ENCODE measurements around the gene DNAH9.

The DNAH9 gene

DNA sequence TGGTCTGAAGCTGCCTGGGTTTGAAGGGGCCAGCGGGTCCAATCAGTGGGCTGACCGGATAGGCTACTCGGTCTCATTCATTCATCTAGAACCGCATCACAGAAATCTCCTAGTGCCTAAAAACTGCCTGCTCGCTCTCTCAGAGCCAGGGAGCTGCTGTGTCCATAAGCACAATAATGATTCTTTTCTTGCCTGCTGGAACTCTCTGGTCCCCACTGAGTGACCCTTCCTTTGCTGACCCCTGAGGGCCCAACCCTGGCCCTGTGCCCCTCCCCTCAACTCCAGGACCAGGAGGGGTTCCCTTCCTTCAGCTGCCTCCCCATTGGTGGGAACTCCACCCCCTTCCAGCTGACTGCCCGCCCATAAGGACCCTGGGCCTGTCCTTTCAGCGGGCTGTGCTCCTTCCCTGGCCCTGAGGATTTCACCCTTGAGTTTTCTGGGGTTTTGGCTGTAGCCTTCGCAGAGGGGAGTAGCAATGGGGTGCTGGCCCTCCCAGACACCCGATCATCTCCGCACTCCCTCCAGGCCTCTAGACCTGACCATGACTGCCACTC is 39.5 kb upstream of the DNAH9 start:
- Histone ChIP-seq H3K9ac (ENCODE audit: low read length in 5 of 5) (no peak overlapping the region), H3K27me3 (ENCODE audit: control insufficient read depth in 5 of 5, insufficient read depth in 4 of 5, low read length in 5 of 5) (no peaks in the 10 kb centered on the region), H3K4me3 (ENCODE audit: low read depth in 1 of 5, low read length in 5 of 5) (no peak overlapping the region), H3K27ac (ENCODE audit: low read depth, low read length) (no peak overlapping the region), H3K4me1 (ENCODE audit: control insufficient read depth in 5 of 5, insufficient read depth in 5 of 5, low read length in 5 of 5) (peaks cover 0 to 12% (median 0%) of the 10 kb centered on the region in 5 donors), H3K9me3 (ENCODE audit: control insufficient read depth in 5 of 5, low read length in 5 of 5) (no peaks in the 10 kb centered on the region), H3K36me3 (ENCODE audit: control insufficient read depth in 5 of 5, insufficient read depth in 5 of 5, low read length in 5 of 5) (no peaks in the 10 kb centered on the region)

DNA sequence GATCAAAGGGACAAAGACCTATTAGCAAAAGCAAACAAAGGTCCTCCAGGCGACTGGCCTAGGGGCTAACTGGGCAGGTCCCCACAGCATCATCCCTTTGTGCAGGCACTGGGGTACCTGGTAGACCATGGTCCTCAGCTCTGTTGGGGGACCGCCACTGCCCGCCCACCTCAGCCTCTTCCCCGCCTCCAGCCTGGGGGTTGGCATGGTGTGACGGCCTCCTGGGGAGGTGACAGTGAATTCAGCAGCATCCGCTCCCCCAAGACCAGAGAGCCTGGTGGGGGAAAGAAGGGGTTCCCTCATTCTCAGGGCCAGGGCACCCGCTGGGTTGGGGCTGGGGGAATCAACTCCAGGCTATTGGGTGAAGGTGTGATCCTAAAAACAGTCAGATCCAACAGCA is 38.7 kb upstream of the DNAH9 start:
- H3K4me1 ChIP-seq (ENCODE audit: control insufficient read depth in 5 of 5, insufficient read depth in 5 of 5, low read length in 5 of 5) = peaks cover 0 to 20% (median 2%) of the 10 kb centered on the region in 5 donors
- no peak overlapping the region for H3K4me3 ChIP-seq (ENCODE audit: low read depth in 1 of 5, low read length in 5 of 5)
- no peaks in the 10 kb centered on the region for H3K36me3 ChIP-seq (ENCODE audit: control insufficient read depth in 5 of 5, insufficient read depth in 5 of 5, low read length in 5 of 5)
- no peaks in the 10 kb centered on the region for H3K9me3 ChIP-seq (ENCODE audit: control insufficient read depth in 5 of 5, low read length in 5 of 5)
- H3K27ac ChIP-seq (ENCODE audit: low read depth, low read length) = no peak overlapping the region
- H3K9ac ChIP-seq (ENCODE audit: low read length in 5 of 5) = no peak overlapping the region
- H3K27me3 ChIP-seq (ENCODE audit: control insufficient read depth in 5 of 5, insufficient read depth in 4 of 5, low read length in 5 of 5) = no peaks in the 10 kb centered on the region

DNA sequence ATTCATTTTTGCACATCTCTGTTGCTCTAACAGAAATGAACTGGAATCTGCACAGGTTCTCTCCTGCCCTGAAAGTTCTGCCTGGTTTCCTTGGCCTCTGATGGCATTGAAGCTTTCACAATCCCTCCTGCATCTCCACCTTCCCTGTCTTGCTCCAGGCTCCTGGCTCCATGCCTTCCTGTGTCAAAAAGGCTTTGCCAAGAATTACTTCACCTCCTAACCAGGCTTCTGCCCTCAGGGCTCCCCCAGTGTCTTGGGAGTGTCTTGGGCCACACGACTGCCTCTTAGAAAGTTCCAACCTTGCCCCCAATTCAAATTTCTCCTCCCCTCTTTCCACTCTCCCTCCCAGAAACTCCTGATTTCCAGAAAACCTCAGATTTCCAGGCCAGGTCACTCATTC is 37.0 kb upstream of the DNAH9 start:
- H3K4me3 ChIP-seq (ENCODE audit: low read depth in 1 of 5, low read length in 5 of 5) = peak overlapping the region in 1 of 5 donors; percentile 8
- H3K4me1 ChIP-seq (ENCODE audit: control insufficient read depth in 5 of 5, insufficient read depth in 5 of 5, low read length in 5 of 5) = peaks cover 0 to 25% (median 6%) of the 10 kb centered on the region in 5 donors
- H3K27ac ChIP-seq (ENCODE audit: low read depth, low read length) = no peak overlapping the region
- H3K36me3 ChIP-seq (ENCODE audit: control insufficient read depth in 5 of 5, insufficient read depth in 5 of 5, low read length in 5 of 5) = no peaks in the 10 kb centered on the region
- no peak overlapping the region for H3K9ac ChIP-seq (ENCODE audit: low read length in 5 of 5)
- no peaks in the 10 kb centered on the region for H3K9me3 ChIP-seq (ENCODE audit: control insufficient read depth in 5 of 5, low read length in 5 of 5)
- no peaks in the 10 kb centered on the region for H3K27me3 ChIP-seq (ENCODE audit: control insufficient read depth in 5 of 5, insufficient read depth in 4 of 5, low read length in 5 of 5)

- H3K9me3 ChIP-seq (ENCODE audit: control insufficient read depth in 5 of 5, low read length in 5 of 5) = no peaks in the 10 kb centered on the region
- no peak overlapping the region for H3K27ac ChIP-seq (ENCODE audit: low read depth, low read length)
- peaks cover 0 to 25% (median 6%) of the 10 kb centered on the region in 5 donors for H3K4me1 ChIP-seq (ENCODE audit: control insufficient read depth in 5 of 5, insufficient read depth in 5 of 5, low read length in 5 of 5)
- H3K36me3 ChIP-seq (ENCODE audit: control insufficient read depth in 5 of 5, insufficient read depth in 5 of 5, low read length in 5 of 5) = no peaks in the 10 kb centered on the region
- no peak overlapping the region for H3K4me3 ChIP-seq (ENCODE audit: low read depth in 1 of 5, low read length in 5 of 5)
- no peak overlapping the region for H3K9ac ChIP-seq (ENCODE audit: low read length in 5 of 5)
- H3K27me3 ChIP-seq (ENCODE audit: control insufficient read depth in 5 of 5, insufficient read depth in 4 of 5, low read length in 5 of 5) = no peaks in the 10 kb centered on the region
Measured at GRCh38 chr17:11561702-11562101, 36.6 kb upstream of the DNAH9 start.

DNA sequence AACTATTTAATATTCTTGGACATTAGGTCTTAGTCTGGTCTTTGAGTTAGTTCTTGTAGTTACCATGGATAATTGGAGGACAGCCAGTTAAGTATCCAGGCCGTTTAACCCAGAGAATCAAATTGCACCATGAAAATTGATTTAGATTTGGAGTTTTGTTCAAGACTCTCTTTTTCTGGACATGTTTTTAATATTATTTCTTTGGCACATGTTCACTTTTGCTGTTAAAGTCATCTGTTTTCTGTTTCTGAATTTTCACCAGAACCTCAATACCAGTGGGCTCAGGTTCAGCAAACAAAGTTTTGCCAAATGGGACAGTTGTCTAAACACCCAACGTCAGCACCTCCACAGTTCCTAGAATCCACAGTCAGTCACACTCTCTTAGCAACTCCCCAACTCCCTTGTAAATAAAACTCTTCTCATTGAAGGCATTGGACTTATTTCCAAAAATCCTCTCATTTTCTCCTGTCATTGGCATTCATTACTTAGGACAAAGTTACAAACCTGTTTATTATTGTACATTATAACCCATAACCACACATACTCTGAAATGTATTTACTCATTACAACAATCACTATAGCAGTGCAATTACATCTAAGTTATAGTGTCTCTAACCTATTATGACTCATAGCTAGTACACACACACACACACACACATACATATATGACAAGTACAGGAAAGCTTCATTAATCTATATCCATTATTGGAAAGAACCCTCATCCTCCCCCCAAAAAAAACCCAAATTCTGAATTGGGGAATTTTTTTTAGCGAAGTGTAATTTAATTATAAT is 33.5 kb upstream of the DNAH9 start:
- Histone ChIP-seq H3K27ac (ENCODE audit: low read depth, low read length) (peak overlapping the region; percentile 6), H3K9me3 (ENCODE audit: control insufficient read depth in 5 of 5, low read length in 5 of 5) (no peaks in the 10 kb centered on the region), H3K36me3 (ENCODE audit: control insufficient read depth in 5 of 5, insufficient read depth in 5 of 5, low read length in 5 of 5) (no peaks in the 10 kb centered on the region), H3K27me3 (ENCODE audit: control insufficient read depth in 5 of 5, insufficient read depth in 4 of 5, low read length in 5 of 5) (no peaks in the 10 kb centered on the region), H3K4me1 (ENCODE audit: control insufficient read depth in 5 of 5, insufficient read depth in 5 of 5, low read length in 5 of 5) (peaks cover 0 to 25% (median 6%) of the 10 kb centered on the region in 5 donors), H3K9ac (ENCODE audit: low read length in 5 of 5) (no peak overlapping the region), H3K4me3 (ENCODE audit: low read depth in 1 of 5, low read length in 5 of 5) (no peak overlapping the region)

GRCh38 chr17:11565591-11565990 is 32.7 kb upstream of the DNAH9 start:
- Histone ChIP-seq H3K36me3 (ENCODE audit: control insufficient read depth in 5 of 5, insufficient read depth in 5 of 5, low read length in 5 of 5) (no peaks in the 10 kb centered on the region), H3K4me3 (ENCODE audit: low read depth in 1 of 5, low read length in 5 of 5) (no peak overlapping the region), H3K27ac (ENCODE audit: low read depth, low read length) (no peak overlapping the region), H3K9ac (ENCODE audit: low read length in 5 of 5) (no peak overlapping the region), H3K9me3 (ENCODE audit: control insufficient read depth in 5 of 5, low read length in 5 of 5) (no peaks in the 10 kb centered on the region), H3K27me3 (ENCODE audit: control insufficient read depth in 5 of 5, insufficient read depth in 4 of 5, low read length in 5 of 5) (no peaks in the 10 kb centered on the region), H3K4me1 (ENCODE audit: control insufficient read depth in 5 of 5, insufficient read depth in 5 of 5, low read length in 5 of 5) (peaks cover 0 to 25% (median 6%) of the 10 kb centered on the region in 5 donors)

DNA sequence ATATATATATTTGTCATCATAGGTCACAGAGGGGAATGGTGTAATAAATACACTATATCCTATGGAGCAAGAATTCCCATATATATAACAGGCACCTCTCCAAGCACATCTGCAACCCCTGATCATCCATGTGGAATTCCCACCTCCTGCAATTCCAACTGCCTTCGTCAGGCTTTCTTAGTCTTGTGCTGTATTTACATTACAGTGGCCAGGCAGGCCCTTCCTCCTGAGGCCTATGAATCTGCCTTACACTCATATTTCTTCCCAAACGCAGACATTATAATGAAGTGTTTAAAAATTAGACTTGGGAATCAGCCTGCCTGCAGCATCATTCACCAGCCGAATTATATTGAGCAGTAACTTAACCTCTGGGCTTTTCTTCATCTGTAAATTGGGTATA is 19.3 kb upstream of the DNAH9 start:
- Histone ChIP-seq H3K4me1 (ENCODE audit: control insufficient read depth in 5 of 5, insufficient read depth in 5 of 5, low read length in 5 of 5) (peaks cover 0 to 30% (median 7%) of the 10 kb centered on the region in 5 donors), H3K4me3 (ENCODE audit: low read depth in 1 of 5, low read length in 5 of 5) (no peak overlapping the region), H3K27me3 (ENCODE audit: control insufficient read depth in 5 of 5, insufficient read depth in 4 of 5, low read length in 5 of 5) (no peaks in the 10 kb centered on the region), H3K27ac (ENCODE audit: low read depth, low read length) (no peak overlapping the region), H3K36me3 (ENCODE audit: control insufficient read depth in 5 of 5, insufficient read depth in 5 of 5, low read length in 5 of 5) (no peaks in the 10 kb centered on the region), H3K9me3 (ENCODE audit: control insufficient read depth in 5 of 5, low read length in 5 of 5) (no peaks in the 10 kb centered on the region), H3K9ac (ENCODE audit: low read length in 5 of 5) (no peak overlapping the region)

DNA sequence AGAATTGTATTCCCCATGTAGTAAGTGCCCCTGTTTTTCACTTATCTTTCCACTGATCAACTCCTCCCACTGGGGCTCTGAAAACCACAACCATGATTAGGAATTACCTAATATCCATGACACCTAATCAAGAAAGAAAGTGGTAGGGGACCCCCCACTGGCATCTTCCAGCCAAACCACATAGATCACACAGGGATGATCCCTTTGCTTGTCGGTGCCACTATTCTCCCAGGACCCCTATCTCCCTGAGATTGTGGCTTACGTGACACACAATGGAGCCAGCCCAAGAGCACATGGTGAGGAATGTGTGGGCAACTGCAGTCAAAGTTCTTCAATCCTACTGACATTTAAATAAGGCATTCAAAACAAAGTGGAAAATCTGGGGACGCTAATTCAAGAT is 17.6 kb upstream of the DNAH9 start:
- Histone ChIP-seq H3K4me3 (ENCODE audit: low read depth in 1 of 5, low read length in 5 of 5) (no peak overlapping the region), H3K27me3 (ENCODE audit: control insufficient read depth in 5 of 5, insufficient read depth in 4 of 5, low read length in 5 of 5) (no peaks in the 10 kb centered on the region), H3K9ac (ENCODE audit: low read length in 5 of 5) (no peak overlapping the region), H3K27ac (ENCODE audit: low read depth, low read length) (no peak overlapping the region), H3K9me3 (ENCODE audit: control insufficient read depth in 5 of 5, low read length in 5 of 5) (no peaks in the 10 kb centered on the region), H3K36me3 (ENCODE audit: control insufficient read depth in 5 of 5, insufficient read depth in 5 of 5, low read length in 5 of 5) (no peaks in the 10 kb centered on the region), H3K4me1 (ENCODE audit: control insufficient read depth in 5 of 5, insufficient read depth in 5 of 5, low read length in 5 of 5) (peaks cover 0 to 21% (median 7%) of the 10 kb centered on the region in 5 donors)

GRCh38 chr17:11582217-11582616 is 16.1 kb upstream of the DNAH9 start:
- Histone ChIP-seq H3K9ac (ENCODE audit: low read length in 5 of 5) (no peak overlapping the region), H3K4me3 (ENCODE audit: low read depth in 1 of 5, low read length in 5 of 5) (no peak overlapping the region), H3K9me3 (ENCODE audit: control insufficient read depth in 5 of 5, low read length in 5 of 5) (no peaks in the 10 kb centered on the region), H3K36me3 (ENCODE audit: control insufficient read depth in 5 of 5, insufficient read depth in 5 of 5, low read length in 5 of 5) (no peaks in the 10 kb centered on the region), H3K27me3 (ENCODE audit: control insufficient read depth in 5 of 5, insufficient read depth in 4 of 5, low read length in 5 of 5) (no peaks in the 10 kb centered on the region), H3K4me1 (ENCODE audit: control insufficient read depth in 5 of 5, insufficient read depth in 5 of 5, low read length in 5 of 5) (peaks cover 0 to 18% (median 7%) of the 10 kb centered on the region in 5 donors), H3K27ac (ENCODE audit: low read depth, low read length) (no peak overlapping the region)

- no peak overlapping the region for H3K9ac ChIP-seq (ENCODE audit: low read length in 5 of 5)
- H3K27me3 ChIP-seq (ENCODE audit: control insufficient read depth in 5 of 5, insufficient read depth in 4 of 5, low read length in 5 of 5) = no peaks in the 10 kb centered on the region
Measured at GRCh38 chr17:11583306-11583992, 14.8 kb upstream of the DNAH9 start.

More at GRCh38 chr17:11583306-11583992, 14.8 kb upstream of the DNAH9 start:
- H3K4me3 ChIP-seq (ENCODE audit: low read depth in 1 of 5, low read length in 5 of 5) = no peak overlapping the region
- no peaks in the 10 kb centered on the region for H3K36me3 ChIP-seq (ENCODE audit: control insufficient read depth in 5 of 5, insufficient read depth in 5 of 5, low read length in 5 of 5)
- H3K9me3 ChIP-seq (ENCODE audit: control insufficient read depth in 5 of 5, low read length in 5 of 5) = no peaks in the 10 kb centered on the region
- H3K27ac ChIP-seq (ENCODE audit: low read depth, low read length) = no peak overlapping the region
- peaks cover 0 to 18% (median 7%) of the 10 kb centered on the region in 5 donors for H3K4me1 ChIP-seq (ENCODE audit: control insufficient read depth in 5 of 5, insufficient read depth in 5 of 5, low read length in 5 of 5)
